Fibroblast of lung (primary cell): ENCODE data around the gene SELENOP. TPM values are rescaled to one million over a fixed set of nuclear protein-coding genes. Genes with fewer than 3 reads are reported as not detected.

Experiments used
- DNase-seq, 2 donors: peaks; one replicate each; pipeline versions ENCODE4 v3.0.0 to v3.0.0-alpha.2; 2010; ENCODE audit warnings: low read depth in 2 of 2
- H2AFZ ChIP-seq: 2 replicates; pipeline ENCODE4 v1.5.1; 2012; ENCODE audit warnings: low read length, control low read depth, inconsistent platforms
- H3K27ac ChIP-seq: 2 replicates; pipeline ENCODE4 v1.5.1; 2011; ENCODE audit warnings: low read length, control low read depth; ENCODE audit not compliant: insufficient read depth
- H3K27me3 ChIP-seq: 2 replicates; pipeline ENCODE4 v1.5.1; 2011; ENCODE audit warnings: mild to moderate bottlenecking, low read length; ENCODE audit not compliant: control insufficient read depth, insufficient read depth
- H3K36me3 ChIP-seq: 2 replicates; pipeline ENCODE4 v1.5.1; 2011; ENCODE audit warnings: low read length; ENCODE audit not compliant: control insufficient read depth, insufficient read depth
- H3K4me1 ChIP-seq: 2 replicates; pipeline ENCODE4 v1.5.1; 2011; ENCODE audit warnings: low read length; ENCODE audit not compliant: control insufficient read depth, insufficient read depth; ENCODE audit errors: extremely low read depth
- H3K4me2 ChIP-seq: 2 replicates; pipeline ENCODE4 v1.5.1; 2011; ENCODE audit warnings: low read length, control low read depth; ENCODE audit not compliant: insufficient read depth; ENCODE audit errors: extremely low read depth
- H3K4me3 ChIP-seq, 4 experiments: fragments of 200-600 bp in 1 of 4; sonication (generic) in 1 of 4; replicated peaks in 1 of 4; 2 replicates each; pipeline ENCODE4 v1.5.1; 2011 to 2016; ENCODE audit warnings: low read length in 4 of 4, low read depth in 3 of 4, mild to moderate bottlenecking in 3 of 4, control low read depth in 2 of 4, inconsistent platforms in 1 of 4, mixed read lengths in 1 of 4; ENCODE audit not compliant: insufficient read depth in 1 of 4; ENCODE audit errors: control extremely low read depth in 1 of 4
- H3K79me2 ChIP-seq: 2 replicates; pipeline ENCODE4 v1.5.1; 2012; ENCODE audit warnings: mild to moderate bottlenecking, low read length, inconsistent platforms; ENCODE audit not compliant: control insufficient read depth, insufficient read depth
- H3K9ac ChIP-seq: 2 replicates; pipeline ENCODE4 v1.5.1; 2011; ENCODE audit warnings: mild to moderate bottlenecking, low read length, control low read depth; ENCODE audit not compliant: insufficient read depth
- H3K9me3 ChIP-seq: 2 replicates; pipeline ENCODE4 v1.5.1; 2012; ENCODE audit warnings: low read depth, low read length; ENCODE audit not compliant: control insufficient read depth, insufficient read depth
- H4K20me1 ChIP-seq: 2 replicates; pipeline ENCODE4 v1.5.1; 2011; ENCODE audit warnings: low read length; ENCODE audit not compliant: control insufficient read depth, insufficient read depth; ENCODE audit errors: extremely low read depth
- CTCF ChIP-seq, 2 donors: IDR thresholded peaks in 1 of 2; conservative IDR thresholded peaks in 1 of 2; 1 replicate in 1 of 2; 2 replicates in 1 of 2; pipeline ENCODE4 v1.5.1; 2011 to 2012; ENCODE audit warnings: low read length in 2 of 2, control low read depth in 1 of 2, inconsistent platforms in 1 of 2, low read depth in 1 of 2, mild to moderate bottlenecking in 1 of 2
- EZH2 ChIP-seq: IDR thresholded peaks from 2 replicates; pipeline ENCODE4 v1.5.1; 2012; ENCODE audit warnings: low read length, control low read depth, mild to moderate bottlenecking; ENCODE audit errors: missing control alignments
- polyA plus RNA-seq, 2 donors: library from polyadenylated mRNA; depleted of rRNA in 1 of 2; stranded (reverse) in 1 of 2; unstranded in 1 of 2; fragments of >200 nt; gene quantifications; 2 replicates each; pipeline ENCODE4 v1.2.1, GENCODE V29; 2011 to 2012; ENCODE audit warnings: missing spikeins in 1 of 2
- total RNA-seq: library from RNA; depleted of rRNA; stranded (reverse); fragments of >200 nt; gene quantifications from 2 replicates; pipeline ENCODE4 v1.2.1, GENCODE V29; 2014

SELENOP gene
- total and polyA plus RNA-seq, 2 donors (not counting 1 experiment from before 2014, with no cell fraction given) = 75.2 to 677 TPM

- no peaks in the 10 kb centered on the region for H3K27me3 ChIP-seq
- DNase-seq = peak in 1 of 2 donors; percentile 52
- no peak overlapping the region for H3K27ac ChIP-seq
- TF ChIP-seq EZH2 (no peak), CTCF (conservative IDR thresholded peaks at IDR 0.05 in 1 of 2, IDR thresholded peaks at IDR 0.05 in 1 of 2; ENCODE audit: low read depth in 1 of 2, low read length in 2 of 2) (no peak)
- H3K4me3 ChIP-seq = no peak overlapping the region
- no peaks in the 10 kb centered on the region for H3K9me3 ChIP-seq
- no peak overlapping the region for H3K4me2 ChIP-seq
- no peak overlapping the region for H3K9ac ChIP-seq
- H3K79me2 ChIP-seq = no peaks in the 10 kb centered on the region
- H4K20me1 ChIP-seq = no peaks in the 10 kb centered on the region
- H3K4me1 ChIP-seq = no peaks in the 10 kb centered on the region
- H3K36me3 ChIP-seq = no peaks in the 10 kb centered on the region
- no peak overlapping the region for H2AFZ ChIP-seq
Observed at GRCh38 chr5:42855811-42856210, 44.1 kb upstream of the SELENOP start.

- H4K20me1 ChIP-seq = no peaks in the 10 kb centered on the region
- no peak overlapping the region for H3K4me2 ChIP-seq
- H3K9me3 ChIP-seq = no peaks in the 10 kb centered on the region
- H3K9ac ChIP-seq = no peak overlapping the region
- H3K79me2 ChIP-seq = no peaks in the 10 kb centered on the region
- no peak overlapping the region for H2AFZ ChIP-seq
- H3K27me3 ChIP-seq = no peaks in the 10 kb centered on the region
- TF ChIP-seq EZH2 = no peak
- no peak for TF ChIP-seq CTCF (conservative IDR thresholded peaks at IDR 0.05 in 1 of 2, IDR thresholded peaks at IDR 0.05 in 1 of 2; ENCODE audit: low read depth in 1 of 2, low read length in 2 of 2)
- DNase-seq = no peak
- no peak overlapping the region for H3K4me3 ChIP-seq
- H3K36me3 ChIP-seq = no peaks in the 10 kb centered on the region
- H3K4me1 ChIP-seq = no peaks in the 10 kb centered on the region
- H3K27ac ChIP-seq = no peak overlapping the region
Observed at GRCh38 chr5:42855386-42855785, 43.7 kb upstream of the SELENOP start.

GRCh38 chr5:42854795-42855194, 43.1 kb upstream of the SELENOP start:
- TF ChIP-seq CTCF (conservative IDR thresholded peaks at IDR 0.05 in 1 of 2, IDR thresholded peaks at IDR 0.05 in 1 of 2; ENCODE audit: low read depth in 1 of 2, low read length in 2 of 2) (no peak), EZH2 (no peak)
- H3K4me1 ChIP-seq = no peaks in the 10 kb centered on the region
- H3K36me3 ChIP-seq = no peaks in the 10 kb centered on the region
- H3K4me2 ChIP-seq = no peak overlapping the region
- H4K20me1 ChIP-seq = no peaks in the 10 kb centered on the region
- H3K79me2 ChIP-seq = no peaks in the 10 kb centered on the region
- no peak overlapping the region for H3K27ac ChIP-seq
- no peaks in the 10 kb centered on the region for H3K9me3 ChIP-seq
- H2AFZ ChIP-seq = no peak overlapping the region
- H3K4me3 ChIP-seq = no peak overlapping the region
- no peak for DNase-seq
- H3K27me3 ChIP-seq = no peaks in the 10 kb centered on the region
- H3K9ac ChIP-seq = no peak overlapping the region
